Cardiac muscle cell (in vitro differentiated cells and primary cell): ENCODE results near the gene PHLDA3. TPM values are rescaled to one million over a fixed set of nuclear protein-coding genes. Genes with fewer than 3 reads are reported as not detected.

Experiments used
- DNase-seq, 2 donors: peaks; one replicate each; pipeline versions ENCODE4 v3.0.0 to v3.0.0-alpha.2; 2010 to 2017; ENCODE audit warnings: low read depth in 1 of 2, low spot score in 1 of 2
- H3K27ac ChIP-seq: fragments of 200-600 bp; sonication (generic); 2 replicates; pipeline ENCODE4 v1.5.1; 2016
- H3K27me3 ChIP-seq: fragments of 200-600 bp; sonication (generic); 2 replicates; pipeline ENCODE4 v1.6.0; 2016; ENCODE audit warnings: control low read depth
- H3K36me3 ChIP-seq: fragments of 200-600 bp; sonication (generic); 2 replicates; pipeline ENCODE4 v1.5.1; 2016; ENCODE audit warnings: control low read depth
- H3K4me1 ChIP-seq: fragments of 200-600 bp; sonication (generic); 2 replicates; pipeline ENCODE4 v1.8.1; 2017; ENCODE audit warnings: low read depth, mild to moderate bottlenecking, mixed run types
- H3K4me3 ChIP-seq: fragments of 200-600 bp; sonication (generic); 2 replicates; pipeline ENCODE4 v1.5.1; 2016; ENCODE audit warnings: mild to moderate bottlenecking
- H3K9me3 ChIP-seq: fragments of 200-600 bp; sonication (generic); 2 replicates; pipeline ENCODE4 v1.5.1; 2017; ENCODE audit warnings: low read depth, mild to moderate bottlenecking, control low read depth
- polyA plus RNA-seq: library from polyadenylated mRNA; unstranded; fragments of >200 nt; fragmentation: Nextera tagmentation; extraction: Ambion mirVana; gene quantifications from 2 replicates; pipeline ENCODE4 v1.2.1, GENCODE V29; 2016
- total RNA-seq: library from RNA; depleted of rRNA; stranded (reverse); fragments of >200 nt; gene quantifications from 2 replicates; pipeline ENCODE4 v1.2.3, GENCODE V29; 2016
- TF ChIP-seq, protein P1 (sequence below): IDR thresholded peaks from 2 replicates; pipeline ENCODE4 v1.5.1; 2012; ENCODE audit warnings: low read depth, mild to moderate bottlenecking, low read length

PHLDA3 gene
- 54.4 and 61.5 TPM in 2 replicates for total RNA-seq
- 57.3 and 69.1 TPM in 2 replicates for polyA plus RNA-seq

DNA sequence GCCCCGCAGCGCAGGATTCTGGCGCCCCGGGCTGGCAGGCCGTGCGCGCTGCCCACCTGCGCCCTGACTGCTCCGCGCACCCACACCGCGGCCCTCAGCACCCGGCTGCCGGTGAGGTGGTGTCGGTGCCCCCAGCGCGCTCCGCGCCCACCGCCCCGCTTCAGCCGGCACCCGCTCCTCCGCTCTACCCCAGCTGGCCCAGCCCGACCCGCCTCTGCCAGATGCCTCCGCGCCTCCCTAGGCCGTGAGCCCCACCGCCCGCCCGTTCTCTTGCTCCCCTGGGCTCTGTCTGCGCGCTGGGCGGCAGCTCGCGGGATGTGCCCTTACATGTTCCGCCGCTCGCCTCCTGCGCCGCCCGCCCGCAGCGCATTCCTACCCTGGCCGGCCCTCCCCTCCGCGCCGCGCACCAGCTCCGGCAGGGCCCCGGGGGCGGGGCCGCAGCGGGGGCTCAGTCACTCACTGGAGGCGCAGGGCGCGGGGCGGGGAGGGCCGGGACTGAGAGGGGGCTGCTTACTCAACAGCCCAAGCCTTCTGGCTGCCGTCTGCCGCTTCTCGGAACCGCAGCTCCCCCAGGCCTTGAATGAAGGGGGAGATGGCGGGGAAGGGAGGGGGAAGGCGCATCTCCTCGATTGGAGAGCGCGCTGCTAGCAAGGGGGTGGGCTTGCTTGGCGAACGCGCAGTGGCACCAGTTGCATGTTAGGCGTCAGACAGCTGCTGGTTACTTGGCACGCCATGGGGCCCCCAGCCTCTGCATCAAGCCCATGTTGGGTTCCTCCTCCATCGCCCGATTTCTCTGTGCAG lies at the start of gene PHLDA3:
Gene PHLDA3 (minus strand): TSS at position 345 of the 801 bp plus-strand sequence. CDS start 402 bp downstream, outside the sequence.
- peak within 1 kb of the TSS; percentile 83 for H3K27ac ChIP-seq
- peak; percentile 93 to 95 for DNase-seq

DNA sequence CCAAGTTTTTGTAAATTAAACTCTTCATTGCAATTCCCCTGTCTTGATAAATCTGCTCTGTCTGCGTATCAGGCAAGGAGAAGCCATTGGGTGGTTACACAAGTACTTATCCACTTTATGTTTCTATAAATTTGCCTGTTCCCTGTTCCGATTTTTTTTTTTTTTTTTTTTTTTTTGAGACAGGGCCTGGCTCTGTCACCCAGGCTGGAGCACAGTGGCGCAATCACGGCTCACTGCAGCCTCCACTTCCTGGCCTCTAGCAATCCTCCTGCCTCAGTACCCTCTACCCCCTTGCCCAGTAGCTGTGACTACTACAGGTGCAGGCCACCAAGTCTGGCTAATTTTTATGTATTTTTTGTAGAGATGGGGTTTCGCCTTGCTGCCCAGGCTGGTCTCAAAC lies 49.1 kb upstream of the PHLDA3 start:
- Histone ChIP-seq H3K27me3 (no peaks in the 10 kb centered on the region), H3K27ac (no peak overlapping the region), H3K9me3 (no peaks in the 10 kb centered on the region), H3K4me3 (no peak overlapping the region), H3K4me1 (peaks cover 20% of the 10 kb centered on the region), H3K36me3 (no peaks in the 10 kb centered on the region)
- no peak for DNase-seq
- TF ChIP-seq, protein P1, sequence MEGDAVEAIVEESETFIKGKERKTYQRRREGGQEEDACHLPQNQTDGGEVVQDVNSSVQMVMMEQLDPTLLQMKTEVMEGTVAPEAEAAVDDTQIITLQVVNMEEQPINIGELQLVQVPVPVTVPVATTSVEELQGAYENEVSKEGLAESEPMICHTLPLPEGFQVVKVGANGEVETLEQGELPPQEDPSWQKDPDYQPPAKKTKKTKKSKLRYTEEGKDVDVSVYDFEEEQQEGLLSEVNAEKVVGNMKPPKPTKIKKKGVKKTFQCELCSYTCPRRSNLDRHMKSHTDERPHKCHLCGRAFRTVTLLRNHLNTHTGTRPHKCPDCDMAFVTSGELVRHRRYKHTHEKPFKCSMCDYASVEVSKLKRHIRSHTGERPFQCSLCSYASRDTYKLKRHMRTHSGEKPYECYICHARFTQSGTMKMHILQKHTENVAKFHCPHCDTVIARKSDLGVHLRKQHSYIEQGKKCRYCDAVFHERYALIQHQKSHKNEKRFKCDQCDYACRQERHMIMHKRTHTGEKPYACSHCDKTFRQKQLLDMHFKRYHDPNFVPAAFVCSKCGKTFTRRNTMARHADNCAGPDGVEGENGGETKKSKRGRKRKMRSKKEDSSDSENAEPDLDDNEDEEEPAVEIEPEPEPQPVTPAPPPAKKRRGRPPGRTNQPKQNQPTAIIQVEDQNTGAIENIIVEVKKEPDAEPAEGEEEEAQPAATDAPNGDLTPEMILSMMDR, result no peak

More for the DNA sequence above, at the start of gene PHLDA3:
- H3K9me3 ChIP-seq, result no peaks in the 10 kb centered on the region
- peaks cover 22% of the 10 kb centered on the region for H3K27me3 ChIP-seq
- peaks cover 8% of the 10 kb centered on the region for H3K36me3 ChIP-seq
- H3K4me3 ChIP-seq, result peak within 1 kb of the TSS; percentile 56
- H3K4me1 ChIP-seq, result peaks cover 6% of the 10 kb centered on the region
- TF ChIP-seq, protein P1, result no peak

DNA sequence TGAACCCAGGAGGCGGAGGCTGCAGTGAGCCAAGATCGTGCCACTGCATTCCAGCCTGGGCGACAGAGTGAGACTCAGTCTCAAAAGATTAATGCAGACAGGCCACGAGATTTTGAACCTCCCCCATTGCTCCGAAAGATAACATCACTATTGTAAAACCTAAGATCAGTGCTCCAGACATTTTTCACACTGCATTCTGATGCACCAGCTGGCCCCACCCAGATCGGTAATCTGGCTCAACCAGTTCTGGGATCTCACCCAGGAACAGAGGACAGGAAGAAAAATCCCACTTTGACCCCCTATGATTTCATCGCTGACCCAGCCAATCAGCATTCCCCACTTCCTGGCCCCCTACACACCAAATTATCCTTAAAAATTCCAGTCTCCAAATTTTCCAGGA lies 48.6 kb upstream of the PHLDA3 start:
- H3K36me3 ChIP-seq, result no peaks in the 10 kb centered on the region
- H3K4me1 ChIP-seq, result peaks cover 21% of the 10 kb centered on the region
- H3K27me3 ChIP-seq, result no peaks in the 10 kb centered on the region
- no peak overlapping the region for H3K27ac ChIP-seq
- TF ChIP-seq, protein P1, result no peak
- no peak for DNase-seq
- no peaks in the 10 kb centered on the region for H3K9me3 ChIP-seq
- no peak overlapping the region for H3K4me3 ChIP-seq

DNA sequence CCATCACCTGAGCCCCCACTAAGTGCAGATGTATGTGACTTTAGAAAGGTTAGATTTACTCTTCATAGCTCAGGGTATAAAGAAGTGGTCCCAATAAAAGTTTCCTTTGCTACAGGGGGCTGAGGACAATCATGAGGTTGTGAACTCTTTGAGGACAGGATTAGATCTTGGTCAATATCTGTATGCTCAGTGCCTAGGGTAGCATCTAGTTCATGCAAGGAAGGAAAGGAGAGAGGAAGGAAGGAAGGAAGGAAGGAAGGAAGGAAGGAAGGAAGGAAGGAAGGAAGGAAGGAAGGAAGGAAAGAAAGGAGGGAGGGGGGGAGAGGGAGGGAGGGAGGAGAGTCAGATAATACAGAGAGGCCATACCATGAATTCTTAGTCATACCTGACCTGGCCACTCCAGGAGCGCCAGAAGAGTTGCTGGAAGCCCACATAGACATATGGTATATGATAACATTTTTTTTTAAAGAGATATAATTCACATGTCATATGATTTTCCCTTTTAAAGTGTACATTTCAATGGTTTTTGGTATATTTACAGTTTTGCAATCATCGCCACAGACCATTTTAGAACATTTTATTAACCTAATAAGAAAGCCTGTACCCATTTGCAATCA lies 47.6 kb upstream of the PHLDA3 start:
- TF ChIP-seq, protein P1, result no peak
- Histone ChIP-seq H3K4me3 (no peak overlapping the region), H3K4me1 (peaks cover 23% of the 10 kb centered on the region), H3K36me3 (no peaks in the 10 kb centered on the region), H3K27me3 (no peaks in the 10 kb centered on the region), H3K9me3 (no peaks in the 10 kb centered on the region), H3K27ac (no peak overlapping the region)
- no peak for DNase-seq

DNA sequence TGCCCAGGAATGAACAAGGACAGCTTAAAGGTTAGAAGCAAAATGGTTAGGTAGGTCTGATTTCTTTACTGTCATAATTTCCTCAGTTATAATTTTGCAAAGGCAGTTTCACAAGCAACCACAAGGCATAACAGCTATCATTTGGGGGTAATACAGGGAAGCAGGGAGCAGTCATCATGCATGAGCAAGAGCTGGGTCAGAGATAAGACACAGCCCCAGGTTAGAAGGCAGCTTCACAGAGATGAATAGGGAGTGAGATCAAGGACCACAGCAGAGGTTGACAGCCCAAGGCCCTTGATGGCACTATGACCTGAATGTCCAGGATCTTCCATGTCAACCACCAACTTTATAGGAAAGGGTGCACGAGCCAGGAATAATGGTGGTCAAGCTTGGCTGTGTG lies 46.9 kb upstream of the PHLDA3 start:
- H3K4me3 ChIP-seq, result no peak overlapping the region
- no peaks in the 10 kb centered on the region for H3K27me3 ChIP-seq
- H3K27ac ChIP-seq, result no peak overlapping the region
- DNase-seq, result no peak
- H3K9me3 ChIP-seq, result no peaks in the 10 kb centered on the region
- H3K36me3 ChIP-seq, result no peaks in the 10 kb centered on the region
- peaks cover 30% of the 10 kb centered on the region for H3K4me1 ChIP-seq
- TF ChIP-seq, protein P1, result no peak
